ENCODE results near the gene RAB17.

Gene RAB17, protein sequence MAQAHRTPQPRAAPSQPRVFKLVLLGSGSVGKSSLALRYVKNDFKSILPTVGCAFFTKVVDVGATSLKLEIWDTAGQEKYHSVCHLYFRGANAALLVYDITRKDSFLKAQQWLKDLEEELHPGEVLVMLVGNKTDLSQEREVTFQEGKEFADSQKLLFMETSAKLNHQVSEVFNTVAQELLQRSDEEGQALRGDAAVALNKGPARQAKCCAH

GRCh38 chr2:237590272-237591140 is at the start of gene RAB17:
RAB17 (minus strand) TSS chr2:237590734; CDS start chr2:237586154, 4,580 bp downstream.
- DNase-seq: no peak

DNA sequence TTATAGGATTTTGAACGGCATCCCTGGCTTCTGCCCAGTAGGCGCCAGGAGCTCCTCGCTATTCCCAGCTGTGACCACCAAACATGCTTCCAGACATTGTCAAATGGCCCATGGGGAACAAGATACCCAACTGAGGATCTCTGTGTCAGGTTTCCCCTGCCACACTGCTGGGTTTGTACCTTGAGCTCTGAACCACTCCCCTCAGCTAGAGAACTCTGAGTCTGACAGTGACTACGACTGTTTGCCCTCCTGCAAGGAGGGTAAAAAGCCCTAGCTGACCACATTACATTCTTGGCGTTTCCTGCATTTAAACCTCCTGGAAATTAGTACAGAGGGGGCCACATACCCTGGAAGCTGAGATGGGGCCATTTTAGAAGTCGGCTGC is 49.3 kb upstream of the RAB17 start:
- DNase-seq: no peak

GRCh38 chr2:237639052-237639835 is 48.7 kb upstream of the RAB17 start:
- DNase-seq: no peak

GRCh38 chr2:237638176-237638575 is 47.6 kb upstream of the RAB17 start:
- no peak for DNase-seq

GRCh38 chr2:237637429-237638135 is 47.0 kb upstream of the RAB17 start:
- DNase-seq: no peak

- DNase-seq: peak; percentile 24
These were observed 46.0 kb upstream of the RAB17 start for GRCh38 chr2:237636578-237636977.

DNA sequence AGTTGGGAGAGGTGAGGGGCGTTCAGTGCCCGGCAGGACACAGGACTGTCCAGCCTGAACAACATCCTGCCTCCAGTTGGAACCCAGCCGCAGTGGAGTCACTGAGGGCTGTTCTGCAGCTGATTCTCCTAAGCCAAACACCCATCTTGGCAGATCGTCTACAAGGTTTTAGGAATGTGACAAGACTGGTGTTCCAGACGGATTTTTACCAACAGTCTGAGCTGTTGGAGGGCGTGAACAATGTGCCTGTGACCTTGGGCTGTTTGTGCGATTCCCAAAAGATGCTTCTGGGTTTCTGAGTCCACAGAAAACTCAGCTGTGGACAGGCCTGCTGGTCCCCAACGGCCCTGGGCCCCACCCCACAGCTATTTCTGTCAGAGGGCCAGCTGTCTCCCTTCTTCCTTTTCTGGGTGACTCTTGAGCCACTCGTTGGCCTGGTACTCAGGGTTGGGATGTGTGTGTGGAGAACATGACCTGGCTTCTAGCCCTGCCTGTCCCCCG is 42.6 kb upstream of the RAB17 start:
- DNase-seq: no peak

- DNase-seq: no peak
These were observed 41.5 kb upstream of the RAB17 start for GRCh38 chr2:237631801-237632585.

- no peak for DNase-seq
These were observed 40.7 kb upstream of the RAB17 start for GRCh38 chr2:237631007-237631785.

DNA sequence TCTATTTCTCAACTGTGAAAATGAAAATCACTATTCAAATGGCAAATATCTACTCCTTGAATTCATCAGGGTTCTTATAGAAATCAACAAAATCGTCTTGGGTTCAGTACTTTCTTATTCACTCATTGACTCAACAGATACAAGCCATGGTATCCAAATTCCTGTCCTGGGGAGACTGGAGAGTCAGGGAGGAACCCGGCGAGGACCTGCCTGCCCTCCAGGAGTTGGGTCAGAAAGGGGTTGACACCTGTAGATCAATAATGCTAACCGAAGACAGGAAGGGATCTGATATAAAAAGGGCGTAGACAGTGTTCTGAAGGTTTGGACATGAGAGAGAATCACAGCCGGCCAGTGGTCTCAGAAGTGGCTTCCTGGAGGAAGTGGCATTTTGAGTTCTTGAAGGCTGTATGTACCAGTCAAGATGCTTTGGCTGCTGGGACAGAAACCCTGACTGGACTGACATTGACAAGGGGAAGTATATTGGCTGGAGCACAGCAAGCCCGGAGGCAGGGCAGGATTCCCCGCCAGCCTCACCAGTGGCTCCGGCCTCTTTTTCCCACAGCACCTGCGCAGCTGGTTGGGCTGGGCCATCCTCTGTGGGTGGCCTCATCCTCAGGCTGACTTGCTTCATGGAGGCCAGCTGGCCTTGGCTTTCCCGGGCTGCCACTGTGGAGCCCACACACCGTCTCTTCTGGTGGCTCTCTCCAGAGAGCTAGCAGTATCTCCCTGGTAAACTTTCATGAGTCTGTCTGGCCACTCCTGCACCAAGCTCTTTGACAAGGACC is 39.9 kb upstream of the RAB17 start:
- no peak for DNase-seq

DNA sequence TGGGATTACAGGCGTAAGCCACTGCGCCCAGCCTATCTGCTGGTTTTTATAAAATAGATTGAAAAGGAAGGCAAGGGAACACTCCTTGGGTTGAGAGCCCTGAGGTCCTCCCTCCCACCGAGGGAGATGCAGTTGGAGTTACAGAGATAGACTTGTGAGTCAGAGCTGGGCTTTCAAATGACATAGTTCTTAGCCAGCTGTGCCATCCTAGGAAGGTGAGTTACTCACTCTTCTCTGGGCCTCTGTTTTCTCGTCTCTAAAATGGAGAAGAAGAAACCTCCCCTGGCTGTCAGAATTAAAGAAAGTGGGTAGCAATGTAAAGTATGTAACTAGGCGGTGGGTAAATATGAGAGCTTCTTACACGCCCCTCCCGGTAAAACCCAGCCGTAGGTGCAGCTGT is 39.2 kb upstream of the RAB17 start:
- DNase-seq: no peak

GRCh38 chr2:237629188-237629534 is 38.6 kb upstream of the RAB17 start:
- DNase-seq: no peak

- DNase-seq: no peak
These were observed 38.0 kb upstream of the RAB17 start for GRCh38 chr2:237628247-237629187.

DNA sequence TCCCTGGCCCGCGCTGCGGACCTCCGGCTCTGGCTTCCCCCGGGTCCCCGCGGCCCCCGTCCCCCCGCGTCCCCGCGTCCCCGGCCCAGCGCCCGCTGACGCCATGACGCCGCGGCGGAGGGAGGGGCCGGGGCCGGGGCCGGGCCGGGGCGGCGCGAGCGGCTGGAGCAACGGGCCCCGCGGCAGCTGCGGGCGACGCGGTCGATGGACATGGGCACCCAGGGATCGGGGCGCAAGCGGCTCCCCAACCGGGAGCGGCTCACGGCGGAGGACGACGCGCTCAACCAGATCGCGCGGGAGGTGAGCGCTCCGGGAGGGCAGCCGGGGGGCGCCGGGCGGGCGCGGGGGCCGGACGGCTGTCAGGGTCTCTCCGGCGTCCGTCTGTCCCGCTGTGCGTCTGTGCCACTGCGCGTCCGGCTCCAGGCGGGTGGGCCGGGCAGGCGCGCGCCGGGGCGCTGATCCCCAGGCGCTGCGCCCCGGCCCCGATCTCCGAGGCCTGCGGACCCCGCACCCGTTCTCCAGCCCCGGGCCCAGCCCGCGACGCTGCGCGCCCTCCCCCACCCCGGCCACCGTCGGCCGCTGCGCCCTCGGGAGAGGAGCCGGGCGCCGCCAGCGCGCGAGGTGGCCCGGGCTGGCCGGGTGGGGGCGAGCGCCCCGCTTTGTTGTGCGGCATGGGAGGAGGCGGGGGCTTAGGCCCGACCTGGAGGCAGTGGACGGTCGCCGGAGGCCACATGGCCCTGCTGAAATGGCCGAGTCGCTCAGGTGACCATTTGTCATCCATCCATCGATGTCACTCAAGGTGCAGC is 37.1 kb upstream of the RAB17 start, which contains the start of gene LRRFIP1:
Gene LRRFIP1 (plus strand): TSS at position 147 of the 806 bp plus-strand sequence. CDS start 58 bp downstream, at position 205.
- DNase-seq: no peak

DNA sequence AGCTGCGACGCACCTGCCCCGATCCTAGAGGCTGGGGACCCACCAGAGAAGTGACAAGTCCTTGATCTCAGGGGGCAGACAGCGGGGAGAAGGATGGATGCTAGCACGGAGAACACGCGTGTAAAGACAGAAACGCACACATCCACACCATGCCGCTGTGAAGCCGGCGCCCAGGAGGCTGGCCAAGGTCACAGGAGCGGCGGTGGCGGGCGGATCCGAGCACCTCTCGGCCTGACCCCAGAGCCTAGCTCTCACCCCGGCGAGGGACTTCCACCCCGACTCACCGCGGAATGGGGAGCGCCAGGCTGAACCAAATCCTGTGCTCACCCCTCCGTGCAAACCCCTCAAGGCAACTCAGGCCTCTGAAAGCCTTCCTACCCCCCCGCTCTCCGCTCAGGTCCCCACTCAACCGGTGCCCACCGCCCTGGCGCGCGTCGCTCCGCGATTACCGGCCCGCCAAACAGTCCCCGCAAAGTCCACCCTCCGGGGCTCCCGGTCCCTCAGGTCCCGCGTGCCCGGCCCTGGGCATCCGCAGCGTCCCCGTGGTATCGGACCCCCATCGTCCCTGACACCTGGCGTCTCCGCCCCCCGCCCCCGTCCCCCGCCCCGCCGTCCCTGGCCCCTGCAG is 36.4 kb upstream of the RAB17 start:
- no peak for DNase-seq

- no peak for DNase-seq
These were observed 35.2 kb upstream of the RAB17 start for GRCh38 chr2:237625777-237626176.

GRCh38 chr2:237625216-237625705 is 34.7 kb upstream of the RAB17 start:
- DNase-seq: no peak

All from CD4-positive, alpha-beta T cell treated with Interleukin-12 subunit alpha and Interleukin-12 subunit beta, for 1 hour (primary cell).